GM12874 (cell line): ENCODE results near the gene MT1B.

ENCODE experiments used
- CTCF ChIP-seq: IDR thresholded peaks from 2 replicates; pipeline ENCODE4 v1.5.1; 2011; ENCODE audit warnings: low read depth, mild to moderate bottlenecking, control low read depth, low read length, moderate library complexity; ENCODE audit not compliant: insufficient read depth

The MT1B gene

GRCh38 chr16:56631197-56631596 is 20.5 kb upstream of the MT1B start:
- TF ChIP-seq CTCF, result no peak

GRCh38 chr16:56631832-56632155 is 19.9 kb upstream of the MT1B start:
- no peak for TF ChIP-seq CTCF

- TF ChIP-seq CTCF, result no peak
Observed at GRCh38 chr16:56632156-56632847, 19.4 kb upstream of the MT1B start, which contains the start of gene MT1M. TSS of gene MT1M (plus strand) at chr16:56632659. CDS start at chr16:56632732, 73 bp downstream.

GRCh38 chr16:56632848-56633365 is 18.8 kb upstream of the MT1B start:
- no peak for TF ChIP-seq CTCF

- no peak for TF ChIP-seq CTCF
Observed at GRCh38 chr16:56633535-56633934, 18.2 kb upstream of the MT1B start.

- no peak for TF ChIP-seq CTCF
Observed at GRCh38 chr16:56634715-56635440, 16.8 kb upstream of the MT1B start.

- TF ChIP-seq CTCF, result no peak
Observed at GRCh38 chr16:56635441-56635967, 16.2 kb upstream of the MT1B start.
